NT2/D1 (cell line): ENCODE measurements around the gene VIT.

Source experiments
- SUZ12 ChIP-seq: IDR thresholded peaks from 2 replicates; pipeline ENCODE4 v1.6.1; 2011; ENCODE audit not compliant: insufficient read length, insufficient read depth; ENCODE audit errors: extremely low read depth
- YY1 ChIP-seq: IDR thresholded peaks from 2 replicates; pipeline ENCODE4 v1.6.1; 2011; ENCODE audit not compliant: insufficient read length, insufficient read depth
- ZNF274 ChIP-seq: IDR thresholded peaks from 2 replicates; pipeline ENCODE4 v1.6.1; 2011; ENCODE audit warnings: mild to moderate bottlenecking, low read depth, low read length

GRCh38 chr2:36777788-36778187 lies 81.3 kb downstream of the VIT start:
- no peak for TF ChIP-seq ZNF274
- no peak for TF ChIP-seq SUZ12
- TF ChIP-seq YY1: no peak
